ENCODE data around the gene CYP4A22.

CYP4A22 gene

GRCh38 chr1:47160716-47161115, 23.5 kb downstream of the CYP4A22 start:
- no peak for DNase-seq

- no peak for DNase-seq
These were observed 24.2 kb downstream of the CYP4A22 start for GRCh38 chr1:47161298-47162040.

- no peak for DNase-seq
These were observed 27.3 kb downstream of the CYP4A22 start for GRCh38 chr1:47164552-47164951.

- no peak for DNase-seq
These were observed 35.5 kb downstream of the CYP4A22 start for GRCh38 chr1:47172782-47173181.

GRCh38 chr1:47174656-47175020, 37.4 kb downstream of the CYP4A22 start:
- DNase-seq = no peak

- peak; percentile 45 for DNase-seq
These were observed 38.1 kb downstream of the CYP4A22 start for GRCh38 chr1:47175227-47175934.

- DNase-seq = no peak
These were observed 40.8 kb downstream of the CYP4A22 start for GRCh38 chr1:47178020-47178419.

- no peak for DNase-seq
These were observed 41.4 kb downstream of the CYP4A22 start for GRCh38 chr1:47178654-47179016.

GRCh38 chr1:47179017-47179987, 42.1 kb downstream of the CYP4A22 start:
- peak; percentile 69 for DNase-seq

- no peak for DNase-seq
These were observed 42.8 kb downstream of the CYP4A22 start for GRCh38 chr1:47179988-47180563.

- no peak for DNase-seq
These were observed 43.4 kb downstream of the CYP4A22 start for GRCh38 chr1:47180603-47181094.

- DNase-seq = no peak
These were observed 44.1 kb downstream of the CYP4A22 start for GRCh38 chr1:47181095-47181954.

- no peak for DNase-seq
These were observed 44.9 kb downstream of the CYP4A22 start for GRCh38 chr1:47181955-47182675.

- no peak for DNase-seq
These were observed 45.5 kb downstream of the CYP4A22 start for GRCh38 chr1:47182676-47183235.

GRCh38 chr1:47183308-47184089, 46.3 kb downstream of the CYP4A22 start:
- no peak for DNase-seq

- no peak for DNase-seq
These were observed 47.0 kb downstream of the CYP4A22 start for GRCh38 chr1:47184090-47184821.

- no peak for DNase-seq
These were observed 47.8 kb downstream of the CYP4A22 start for GRCh38 chr1:47184822-47185677.

All from CD4-positive, alpha-beta T cell treated with Interleukin-21 for 1 hour (primary cell).